H1 (cell line): ENCODE results near the gene STK39. TPM values are rescaled to one million over a fixed set of nuclear protein-coding genes. Genes with fewer than 3 reads are reported as not detected.

Experiments used
- BRCA1 ChIP-seq: IDR thresholded peaks from 2 replicates; pipeline ENCODE4 v1.6.1; 2012; ENCODE audit warnings: low read depth, low read length, improper control_type of control experiment
- EGR1 ChIP-seq: IDR thresholded peaks from 2 replicates; pipeline ENCODE4 v1.6.1; 2011; ENCODE audit warnings: low read depth, low read length, borderline replicate concordance
- POLR2A ChIP-seq, 2 experiments: IDR thresholded peaks; 1 replicate in 1 of 2; 2 replicates in 1 of 2; pipeline ENCODE4 v1.6.1; 2011; ENCODE audit warnings: low read depth in 2 of 2, low read length in 2 of 2, mild to moderate bottlenecking in 2 of 2; ENCODE audit errors: control extremely low read depth in 1 of 2
- TAF1 ChIP-seq: IDR thresholded peaks from 2 replicates; pipeline ENCODE4 v1.6.1; 2011; ENCODE audit warnings: mild to moderate bottlenecking, low read depth, low read length
- polyA plus RNA-seq, 7 experiments: library from polyadenylated mRNA; depleted of rRNA in 3 of 7; stranded (reverse) in 5 of 7; unstranded in 2 of 7; fragments of >200 nt in 5 of 7; fragments of 200-250 nt in 2 of 7; gene quantifications; 1 replicate in 5 of 7; 2 replicates in 1 of 7; 4 replicates in 1 of 7; pipeline versions ENCODE4 v1.2.1 to v1.2.3, GENCODE V29; 2011 to 2013; ENCODE audit warnings: missing spikeins in 2 of 7, mixed read lengths in 2 of 7
- total RNA-seq: library from RNA; stranded (reverse); fragmentation: NEBNext Ultra II Directional; extraction: Animal tissue kit (Norgen Biotek cat#: 25700); gene quantifications from 2 replicates; pipeline ENCODE4 v1.2.1, GENCODE V29; 2021

STK39 gene
- total and polyA plus RNA-seq, 2 of the 8 experiments (the other 6 are each of a cell fraction or from before 2014, with no cell fraction given) = 13.7 to 23.8 TPM

- TF ChIP-seq BRCA1 (no peak), POLR2A (IDR thresholded peaks at IDR 0.05; ENCODE audit: control extremely low read depth in 1 of 2, low read depth in 2 of 2, low read length in 2 of 2) (no peak), EGR1 (no peak), TAF1 (no peak)
Measured at GRCh38 chr2:167957662-167958061, 289.7 kb downstream of the STK39 start (continued).
